GM12874 (cell line): ENCODE data around the gene AOPEP.

Experiments
- TF ChIP-seq, protein P1 (sequence below): IDR thresholded peaks from 2 replicates; pipeline ENCODE4 v1.5.1; 2011; ENCODE audit warnings: low read depth, mild to moderate bottlenecking, control low read depth, low read length, moderate library complexity; ENCODE audit not compliant: insufficient read depth

The AOPEP gene

DNA sequence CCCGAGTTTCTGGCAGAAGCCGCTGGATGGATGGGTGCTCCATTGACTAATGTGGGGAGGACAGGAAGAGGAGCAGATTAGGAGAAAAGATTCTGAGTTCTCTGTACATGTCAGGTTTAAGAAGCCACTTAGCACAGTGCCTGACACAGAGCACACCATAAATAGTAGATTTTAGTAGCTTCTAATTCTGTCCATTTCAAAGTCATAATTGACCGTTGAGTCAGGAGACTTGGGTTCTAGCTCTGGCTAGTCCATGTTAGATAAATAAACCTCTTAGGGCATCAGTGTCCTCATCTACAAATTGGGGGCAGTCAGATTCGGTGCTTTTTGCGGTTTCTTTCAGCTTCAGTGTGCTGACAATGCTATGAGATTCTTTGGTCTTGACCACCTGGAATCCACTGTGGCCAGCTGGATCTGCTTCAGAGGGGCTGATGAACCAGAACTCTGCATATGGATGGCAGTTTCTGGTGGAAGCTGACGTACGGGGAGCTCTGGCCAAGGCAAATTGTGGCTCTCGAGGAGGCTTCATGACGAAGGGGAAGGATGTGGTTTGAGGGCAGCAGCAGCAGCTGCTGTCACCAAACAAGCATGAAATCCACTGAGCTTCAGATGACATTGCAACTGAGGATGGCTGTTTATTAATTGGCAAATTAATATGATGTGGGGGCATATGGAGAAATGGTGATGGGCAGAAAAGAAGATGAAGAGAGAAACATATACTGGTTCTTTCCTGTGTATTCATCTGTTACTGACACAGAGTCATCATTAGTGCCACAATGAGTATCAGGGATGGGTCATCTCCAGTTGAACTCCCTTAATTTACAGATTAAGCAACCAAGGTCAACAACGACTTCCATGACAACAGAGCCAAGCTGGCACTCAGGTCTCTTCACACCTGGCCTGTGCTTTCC lies 134.4 kb downstream of the AOPEP start:
- TF ChIP-seq, protein P1, sequence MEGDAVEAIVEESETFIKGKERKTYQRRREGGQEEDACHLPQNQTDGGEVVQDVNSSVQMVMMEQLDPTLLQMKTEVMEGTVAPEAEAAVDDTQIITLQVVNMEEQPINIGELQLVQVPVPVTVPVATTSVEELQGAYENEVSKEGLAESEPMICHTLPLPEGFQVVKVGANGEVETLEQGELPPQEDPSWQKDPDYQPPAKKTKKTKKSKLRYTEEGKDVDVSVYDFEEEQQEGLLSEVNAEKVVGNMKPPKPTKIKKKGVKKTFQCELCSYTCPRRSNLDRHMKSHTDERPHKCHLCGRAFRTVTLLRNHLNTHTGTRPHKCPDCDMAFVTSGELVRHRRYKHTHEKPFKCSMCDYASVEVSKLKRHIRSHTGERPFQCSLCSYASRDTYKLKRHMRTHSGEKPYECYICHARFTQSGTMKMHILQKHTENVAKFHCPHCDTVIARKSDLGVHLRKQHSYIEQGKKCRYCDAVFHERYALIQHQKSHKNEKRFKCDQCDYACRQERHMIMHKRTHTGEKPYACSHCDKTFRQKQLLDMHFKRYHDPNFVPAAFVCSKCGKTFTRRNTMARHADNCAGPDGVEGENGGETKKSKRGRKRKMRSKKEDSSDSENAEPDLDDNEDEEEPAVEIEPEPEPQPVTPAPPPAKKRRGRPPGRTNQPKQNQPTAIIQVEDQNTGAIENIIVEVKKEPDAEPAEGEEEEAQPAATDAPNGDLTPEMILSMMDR: no peak

- TF ChIP-seq, protein P1: no peak
These were observed 135.2 kb downstream of the AOPEP start for GRCh38 chr9:94861589-94862272.

GRCh38 chr9:94864196-94864595 lies 137.7 kb downstream of the AOPEP start:
- TF ChIP-seq, protein P1: no peak

DNA sequence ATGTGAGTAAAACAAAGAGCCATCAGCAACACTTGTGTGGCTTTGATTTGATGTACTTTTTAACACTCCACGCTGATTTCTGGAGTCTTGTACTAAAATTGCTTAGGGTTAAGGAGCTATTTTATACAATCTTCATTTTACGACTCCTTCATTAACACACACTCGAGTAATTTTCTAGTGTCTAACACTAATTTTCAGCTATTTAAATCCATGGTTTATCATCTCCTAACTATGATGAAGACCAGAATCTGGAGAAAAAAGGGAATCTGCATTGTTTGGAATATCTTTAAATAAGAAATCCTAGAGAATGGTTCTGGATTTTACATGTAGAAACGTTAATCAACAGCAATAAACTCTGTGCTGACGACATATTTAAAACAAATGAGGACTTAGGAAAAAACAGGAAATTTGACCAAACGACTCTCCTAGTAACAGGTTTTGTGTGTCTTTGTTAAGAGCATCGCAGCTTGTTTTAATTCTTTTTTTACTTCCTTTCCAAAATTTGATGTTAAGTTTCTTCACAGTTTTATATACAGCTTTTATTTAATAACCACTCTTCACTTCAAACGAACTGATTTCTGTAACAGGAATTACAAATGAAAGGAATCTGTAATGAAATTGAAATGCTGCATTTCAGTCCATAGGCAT lies 138.5 kb downstream of the AOPEP start:
- TF ChIP-seq, protein P1: no peak

- TF ChIP-seq, protein P1: no peak
These were observed 139.3 kb downstream of the AOPEP start for GRCh38 chr9:94865582-94866452.

DNA sequence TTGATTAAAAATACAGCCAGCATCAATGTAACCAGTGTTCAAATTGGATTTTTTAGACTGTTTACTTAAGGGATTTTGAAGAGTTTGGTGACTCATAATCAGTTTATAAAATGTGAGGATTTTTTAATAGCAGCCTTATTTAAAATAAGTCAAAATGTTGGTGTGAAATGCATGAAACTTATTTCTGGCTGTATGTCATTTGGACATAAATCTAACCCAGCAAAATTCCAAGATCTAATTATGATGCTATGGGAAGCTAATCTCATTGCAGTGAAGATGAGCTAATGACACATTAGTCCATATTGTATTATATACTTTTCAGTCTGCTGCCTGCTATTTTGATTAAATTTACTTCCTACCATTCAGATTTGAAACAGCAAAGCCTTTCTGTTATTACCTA lies 140.3 kb downstream of the AOPEP start:
- TF ChIP-seq, protein P1: no peak
